HG03442 (cell line): ENCODE data around the gene AS3MT.
"Not testable (repeated sequence)": the region's sequence is repeated elsewhere in the genome, so short reads cannot be mapped to it uniquely, and the experiment has no call there.

Experiments used
- ATAC-seq: cut with Tn5 transposase; IDR thresholded peaks from one replicate; pipeline ENCODE4 v1.9.1; 2021; ENCODE audit warnings: mild to moderate bottlenecking, moderate library complexity; ENCODE audit not compliant: unreplicated experiment

Gene AS3MT, protein sequence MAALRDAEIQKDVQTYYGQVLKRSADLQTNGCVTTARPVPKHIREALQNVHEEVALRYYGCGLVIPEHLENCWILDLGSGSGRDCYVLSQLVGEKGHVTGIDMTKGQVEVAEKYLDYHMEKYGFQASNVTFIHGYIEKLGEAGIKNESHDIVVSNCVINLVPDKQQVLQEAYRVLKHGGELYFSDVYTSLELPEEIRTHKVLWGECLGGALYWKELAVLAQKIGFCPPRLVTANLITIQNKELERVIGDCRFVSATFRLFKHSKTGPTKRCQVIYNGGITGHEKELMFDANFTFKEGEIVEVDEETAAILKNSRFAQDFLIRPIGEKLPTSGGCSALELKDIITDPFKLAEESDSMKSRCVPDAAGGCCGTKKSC

DNA sequence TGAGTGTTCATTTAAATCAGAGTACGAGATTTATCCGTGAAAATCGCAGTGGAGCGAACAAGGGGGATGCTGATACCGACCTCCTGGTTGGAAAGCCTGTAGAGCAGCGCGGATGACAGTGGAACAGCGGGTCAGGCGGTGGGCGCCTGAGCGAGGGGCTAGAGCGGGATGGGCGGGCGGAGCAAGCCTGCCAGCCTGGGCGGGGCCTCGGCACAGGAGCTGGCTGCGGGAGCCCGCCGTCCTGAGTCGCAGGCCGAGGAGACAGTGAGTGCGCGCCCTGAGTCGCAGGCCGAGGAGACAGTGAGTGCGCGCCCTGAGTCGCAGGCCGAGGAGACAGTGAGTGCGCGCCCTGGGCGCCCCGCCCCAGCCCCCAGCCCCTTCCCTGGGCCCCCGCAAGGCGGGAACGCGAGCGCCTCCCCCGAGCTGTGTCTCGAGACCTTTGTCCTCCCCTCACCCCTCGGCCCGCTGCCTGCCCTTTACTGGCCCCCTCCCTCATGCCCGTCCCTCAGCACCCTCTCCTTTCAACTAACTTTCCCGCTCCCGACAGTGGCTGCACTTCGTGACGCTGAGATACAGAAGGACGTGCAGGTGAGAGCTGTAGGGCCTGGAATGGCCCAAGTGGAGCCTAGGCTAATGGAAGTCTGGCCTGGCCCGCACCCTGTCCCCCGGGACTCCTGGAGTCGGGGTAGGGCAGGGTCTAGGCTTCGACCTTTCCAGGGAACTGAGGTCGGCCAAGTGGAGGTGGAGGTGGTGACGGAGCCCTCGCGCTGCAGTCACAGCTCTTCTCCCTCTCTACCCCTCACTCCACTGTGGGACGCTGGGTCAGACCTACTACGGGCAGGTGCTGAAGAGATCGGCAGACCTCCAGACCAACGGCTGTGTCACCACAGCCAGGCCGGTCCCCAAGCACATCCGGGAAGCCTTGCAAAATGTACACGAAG lies at the start of gene AS3MT:
Gene AS3MT, plus strand, starts transcription at position 213 of the 941 bp plus-strand sequence. Its CDS starts 123 bp downstream, at position 336.
- no peak for ATAC-seq

DNA sequence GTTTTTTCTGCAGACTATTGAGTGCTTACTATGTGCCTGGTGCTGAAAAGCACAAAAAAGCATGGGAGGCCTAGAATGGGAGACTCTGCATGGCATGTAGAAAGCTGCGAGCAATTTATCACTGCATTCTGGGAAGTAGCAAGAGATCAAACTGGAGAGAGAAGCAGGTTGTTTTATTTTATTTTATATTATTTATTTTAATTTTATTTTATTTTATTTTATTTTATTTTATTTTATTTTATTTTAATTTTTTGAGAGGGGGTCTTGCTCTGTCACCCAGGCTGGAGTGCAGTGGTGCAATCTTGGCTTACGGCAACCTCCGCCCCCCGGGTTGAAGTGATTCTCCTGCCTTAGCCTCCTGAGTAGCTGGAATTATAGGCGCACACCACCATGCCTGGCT lies 49.3 kb upstream of the AS3MT start:
- not testable (repeated sequence) for ATAC-seq

- ATAC-seq = no peak
These were observed 47.0 kb upstream of the AS3MT start for GRCh38 chr10:102822222-102822621.

DNA sequence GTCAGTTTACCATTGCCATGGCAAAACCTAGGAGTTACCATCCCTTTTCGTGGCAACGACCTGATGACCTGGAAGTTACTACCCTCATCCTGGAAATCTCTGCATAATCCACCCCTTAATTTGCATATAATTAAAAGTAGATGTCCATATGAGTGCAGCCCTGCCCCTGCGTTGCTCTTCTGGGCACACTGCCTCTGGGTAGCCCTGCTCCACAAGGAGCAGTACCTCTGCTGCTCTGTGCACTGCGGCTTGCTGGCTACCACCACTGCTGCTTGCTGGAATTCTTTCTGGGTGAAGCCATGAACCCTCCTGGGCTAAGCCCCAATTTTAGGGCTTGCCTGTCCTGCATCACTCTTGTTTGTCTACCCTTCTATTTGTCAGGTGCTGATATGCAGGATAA lies 44.6 kb upstream of the AS3MT start:
- no peak for ATAC-seq

DNA sequence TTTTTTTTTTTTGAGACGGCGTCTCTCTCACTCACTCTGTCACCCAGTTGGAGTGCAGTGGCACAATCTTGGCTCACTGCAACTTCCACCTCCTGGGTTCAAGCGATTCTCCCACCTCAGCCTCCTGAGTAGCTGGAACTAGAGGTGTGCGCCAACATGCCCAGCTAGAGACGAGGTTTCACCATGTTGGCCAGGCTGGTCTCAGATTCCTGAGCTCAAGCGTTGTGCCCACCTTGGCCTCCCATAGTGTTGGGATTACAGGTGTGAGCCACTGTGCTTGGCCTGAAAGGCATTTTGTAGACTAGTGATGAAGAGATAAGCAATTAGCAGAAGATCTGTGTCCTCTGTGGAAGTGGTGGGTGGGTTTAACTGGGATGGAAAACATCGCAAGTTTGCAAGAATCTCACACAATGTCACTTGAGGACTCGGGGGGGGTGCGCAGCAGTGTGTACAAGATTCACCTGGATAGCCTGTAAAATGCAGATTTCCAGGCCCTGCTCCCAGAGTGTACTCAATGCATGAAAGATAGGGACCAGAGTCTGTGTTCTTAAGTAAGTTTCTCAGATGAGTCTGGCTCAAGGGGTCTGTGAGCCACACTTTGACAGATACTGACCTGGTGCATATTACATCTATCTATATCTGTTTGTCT lies 43.0 kb upstream of the AS3MT start:
- ATAC-seq = no peak

GRCh38 chr10:102827597-102827975 lies 41.7 kb upstream of the AS3MT start:
- no peak for ATAC-seq

DNA sequence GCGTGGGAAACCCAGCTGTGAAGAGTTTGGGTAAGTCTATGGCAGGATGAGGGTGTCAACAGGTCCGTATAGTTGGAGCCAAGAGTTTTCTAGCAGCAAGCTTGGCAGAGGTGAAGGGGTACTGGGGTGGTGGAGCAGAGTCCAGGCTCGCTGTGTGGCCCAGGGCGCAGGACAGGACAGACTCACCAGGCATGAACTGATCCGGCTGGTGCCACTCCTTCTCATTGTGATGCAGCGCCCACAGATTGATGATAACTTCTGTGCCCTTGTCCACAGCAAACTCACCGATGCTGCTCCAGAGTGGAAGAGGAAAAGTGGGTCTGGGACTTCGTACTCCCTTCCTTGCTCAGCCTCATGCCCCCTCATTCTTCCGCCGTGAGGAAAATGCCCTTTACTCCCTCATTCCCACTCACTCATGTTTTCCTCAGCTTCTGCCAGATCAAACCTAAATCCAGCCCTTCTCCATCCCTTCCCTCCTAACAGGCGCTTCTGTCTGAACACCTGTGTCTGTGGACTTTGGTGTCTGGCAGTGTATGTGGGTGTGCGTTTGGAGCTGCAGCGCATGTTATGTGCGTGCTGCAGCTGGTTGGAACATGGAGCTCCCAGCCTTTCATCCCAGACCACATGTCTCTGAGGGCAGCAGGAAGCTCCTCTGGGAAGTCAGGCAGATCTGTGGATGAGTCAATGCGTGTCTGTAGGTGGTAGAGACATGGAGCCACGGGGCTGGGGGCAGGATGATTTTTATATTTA lies 37.8 kb upstream of the AS3MT start:
- no peak for ATAC-seq

GRCh38 chr10:102832248-102832647 lies 37.0 kb upstream of the AS3MT start:
- ATAC-seq = no peak

GRCh38 chr10:102832987-102833386 lies 36.3 kb upstream of the AS3MT start:
- ATAC-seq = no peak

DNA sequence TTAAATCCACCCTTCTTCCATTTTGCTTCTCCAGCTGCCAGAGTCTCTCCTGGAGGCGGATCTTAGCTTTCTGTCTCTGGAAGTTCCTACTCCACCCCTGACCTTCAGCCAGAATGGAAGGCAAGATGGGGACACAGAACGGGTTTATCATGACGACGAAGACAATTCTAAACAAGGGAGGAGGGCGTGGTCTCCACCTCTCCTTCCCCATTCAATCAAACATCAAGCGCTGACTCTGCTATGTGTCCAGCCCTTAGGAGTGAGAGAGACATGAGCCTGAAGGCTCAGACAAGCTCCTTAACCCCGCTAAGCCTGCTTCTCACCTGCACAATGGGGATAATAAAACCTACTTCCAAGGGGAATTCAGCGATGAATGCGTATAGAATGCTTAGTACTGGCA lies 35.1 kb upstream of the AS3MT start:
- no peak for ATAC-seq

- no peak for ATAC-seq
These were observed 34.2 kb upstream of the AS3MT start for GRCh38 chr10:102835007-102835482.

DNA sequence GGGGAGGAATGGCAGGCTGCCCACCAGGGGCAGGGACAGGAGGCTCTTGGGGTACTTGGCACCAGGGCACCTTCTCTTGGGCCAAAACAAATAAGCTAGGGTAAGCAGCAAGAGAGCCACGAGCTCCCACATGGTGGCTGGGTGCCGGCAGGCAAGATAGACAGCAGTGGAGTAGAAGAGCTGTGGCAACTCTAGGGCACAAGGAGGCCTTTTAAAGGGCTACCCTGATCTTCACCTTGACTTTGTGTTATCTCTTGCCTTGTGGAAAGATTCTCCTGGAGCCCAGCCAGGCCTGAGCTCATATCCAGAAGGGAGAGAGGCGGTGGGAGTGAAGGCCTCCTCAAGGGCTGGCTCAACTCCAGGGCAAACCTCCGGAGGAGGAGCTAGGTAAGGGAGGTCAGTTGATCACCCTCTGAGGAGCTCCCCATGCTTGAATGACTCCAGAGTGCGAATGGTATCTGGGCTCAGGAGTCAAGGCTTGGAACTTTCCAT lies 32.0 kb upstream of the AS3MT start, which contains the start of gene CYP17A1:
Gene CYP17A1, minus strand, starts transcription at position 184 of the 492 bp plus-strand sequence. Its CDS starts 52 bp downstream, at position 132.
- ATAC-seq = no peak

DNA sequence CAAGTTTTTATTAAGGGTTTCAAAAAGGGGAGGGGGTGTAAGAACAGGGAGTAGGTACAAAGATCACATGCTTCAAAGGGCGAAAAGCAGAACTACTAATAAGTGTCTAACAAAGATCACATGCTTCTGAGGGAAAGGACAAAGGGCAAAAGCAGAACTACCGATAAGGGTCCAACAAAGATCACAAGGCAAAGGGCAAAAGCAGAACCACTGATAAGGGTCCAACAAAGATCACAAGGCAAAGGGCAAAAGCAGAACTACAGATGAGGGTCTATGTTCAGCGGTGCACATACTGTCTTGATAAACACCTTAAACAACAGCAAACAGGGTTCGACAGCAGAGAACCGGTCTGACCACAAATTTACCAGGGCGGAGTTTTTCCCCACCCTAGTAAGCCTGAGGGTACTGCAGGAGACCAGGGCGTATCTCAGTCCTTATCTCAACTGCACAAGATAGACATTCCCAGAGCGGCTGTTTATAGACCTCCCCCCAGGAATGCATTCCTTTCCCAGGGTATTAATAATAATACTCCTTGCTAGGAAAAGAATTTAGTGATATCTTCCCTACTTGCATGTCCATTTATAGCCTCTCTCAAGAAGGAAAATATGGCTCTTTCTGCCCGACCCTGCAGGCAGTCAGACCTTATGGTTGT lies 30.9 kb upstream of the AS3MT start:
- not testable (repeated sequence) for ATAC-seq

- no peak for ATAC-seq
These were observed 27.4 kb upstream of the AS3MT start for GRCh38 chr10:102841827-102842345.

- not testable (repeated sequence) for ATAC-seq
These were observed 26.1 kb upstream of the AS3MT start for GRCh38 chr10:102843139-102843538.

GRCh38 chr10:102844190-102844776 lies 25.0 kb upstream of the AS3MT start:
- ATAC-seq = not testable (repeated sequence)

DNA sequence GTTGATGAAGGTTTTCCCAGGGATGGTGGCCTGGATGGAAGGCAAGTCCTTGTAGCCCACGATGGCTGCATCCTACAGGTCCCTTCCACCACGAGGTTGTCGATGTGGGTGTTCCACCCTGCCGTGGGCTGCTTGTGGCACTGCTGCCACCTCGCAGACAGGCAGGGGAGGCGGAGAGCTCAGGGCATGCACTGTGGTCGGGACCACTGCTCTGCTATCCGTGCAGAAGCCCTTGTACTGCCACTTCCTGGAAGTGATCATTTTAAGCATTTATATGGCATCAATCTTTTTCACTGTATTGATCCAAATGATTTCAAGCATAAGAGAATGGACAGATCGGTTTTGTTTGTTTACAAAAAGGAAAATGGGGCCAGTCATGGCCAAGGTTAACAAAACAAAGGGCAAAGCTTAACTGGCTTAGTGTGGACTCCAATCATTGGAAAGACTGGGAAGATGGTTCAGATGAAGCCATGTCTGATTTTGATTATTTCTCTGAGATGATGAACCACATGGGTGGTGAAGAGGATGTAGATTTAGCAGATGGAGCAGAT lies 23.8 kb upstream of the AS3MT start:
- no peak for ATAC-seq

GRCh38 chr10:102850025-102850518 lies 19.2 kb upstream of the AS3MT start:
- ATAC-seq = no peak
